ENCODE results near the gene LRRC28.

Gene LRRC28

DNA sequence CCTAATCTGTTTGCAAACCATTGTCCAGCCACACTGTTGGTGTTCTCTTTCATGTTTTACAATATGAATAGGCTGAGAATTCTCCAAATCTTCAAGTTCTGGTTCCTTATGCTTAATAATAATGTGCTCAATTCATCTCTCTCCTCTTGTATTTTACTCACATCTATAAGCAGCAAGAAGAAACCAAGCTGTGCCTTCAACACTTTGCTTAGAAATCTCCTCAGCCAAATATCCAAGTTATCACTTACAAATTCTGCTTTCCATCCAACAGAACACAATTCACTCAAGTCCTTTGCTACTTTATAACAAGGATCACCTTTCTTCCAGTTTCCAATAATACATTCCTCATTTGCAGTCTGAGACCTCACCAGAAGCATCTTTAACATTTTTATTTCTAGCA, 117.5 kb downstream of the LRRC28 start:
- Histone ChIP-seq H3K79me2 (ENCODE audit: control insufficient read depth, low read length) (no peaks in the 10 kb centered on the region), H3F3A (ENCODE audit: control insufficient read depth, insufficient read depth) (no peaks in the 10 kb centered on the region), H3K9me2 (replicated peaks; ENCODE audit: control insufficient read depth, low read length) (no peaks in the 10 kb centered on the region), H3K4me1 (ENCODE audit: control insufficient read depth, low read length) (peaks cover 9% of the 10 kb centered on the region), H3K27ac (ENCODE audit: low read depth, low read length) (no peak overlapping the region), H3K9me3 (ENCODE audit: control insufficient read depth, insufficient read depth, low read length) (no peaks in the 10 kb centered on the region), H3K36me3 (ENCODE audit: control insufficient read depth, low read length) (no peaks in the 10 kb centered on the region), H3K4me2 (ENCODE audit: low read length) (no peak overlapping the region), H3K4me3 (ENCODE audit: low read length) (no peak overlapping the region), H3K27me3 (ENCODE audit: control insufficient read depth, low read length) (no peaks in the 10 kb centered on the region), H4K20me1 (ENCODE audit: control insufficient read depth, insufficient read depth, low read depth, low read length) (no peaks in the 10 kb centered on the region)
- TF ChIP-seq, protein P1, sequence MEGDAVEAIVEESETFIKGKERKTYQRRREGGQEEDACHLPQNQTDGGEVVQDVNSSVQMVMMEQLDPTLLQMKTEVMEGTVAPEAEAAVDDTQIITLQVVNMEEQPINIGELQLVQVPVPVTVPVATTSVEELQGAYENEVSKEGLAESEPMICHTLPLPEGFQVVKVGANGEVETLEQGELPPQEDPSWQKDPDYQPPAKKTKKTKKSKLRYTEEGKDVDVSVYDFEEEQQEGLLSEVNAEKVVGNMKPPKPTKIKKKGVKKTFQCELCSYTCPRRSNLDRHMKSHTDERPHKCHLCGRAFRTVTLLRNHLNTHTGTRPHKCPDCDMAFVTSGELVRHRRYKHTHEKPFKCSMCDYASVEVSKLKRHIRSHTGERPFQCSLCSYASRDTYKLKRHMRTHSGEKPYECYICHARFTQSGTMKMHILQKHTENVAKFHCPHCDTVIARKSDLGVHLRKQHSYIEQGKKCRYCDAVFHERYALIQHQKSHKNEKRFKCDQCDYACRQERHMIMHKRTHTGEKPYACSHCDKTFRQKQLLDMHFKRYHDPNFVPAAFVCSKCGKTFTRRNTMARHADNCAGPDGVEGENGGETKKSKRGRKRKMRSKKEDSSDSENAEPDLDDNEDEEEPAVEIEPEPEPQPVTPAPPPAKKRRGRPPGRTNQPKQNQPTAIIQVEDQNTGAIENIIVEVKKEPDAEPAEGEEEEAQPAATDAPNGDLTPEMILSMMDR (IDR thresholded peaks at IDR 0.05; ENCODE audit: low read depth, low read length, poor library complexity, severe bottlenecking): no peak
- TF ChIP-seq EZH2phosphoT487 (IDR thresholded peaks at IDR 0.05; ENCODE audit: borderline replicate concordance, low read length): no peak

DNA sequence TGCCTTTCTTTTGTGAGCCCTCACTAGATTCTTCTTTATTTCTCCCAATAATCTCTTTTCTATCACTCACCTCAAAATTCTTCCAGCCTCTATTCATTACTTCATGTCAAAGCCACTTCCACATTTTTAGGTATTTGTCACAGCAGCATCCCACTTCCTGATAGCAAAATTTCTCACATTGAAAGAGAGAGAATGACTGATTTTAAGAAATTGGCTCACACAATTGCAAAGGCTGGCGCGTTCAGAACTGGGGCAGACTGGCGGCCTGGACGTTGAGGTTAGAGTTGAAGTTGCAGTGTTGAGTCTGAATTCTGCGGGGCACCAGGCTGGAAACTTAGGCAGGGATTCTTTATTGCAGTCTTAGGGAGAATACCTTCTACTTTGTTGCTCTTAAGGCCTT, 117.9 kb downstream of the LRRC28 start:
- Histone ChIP-seq H3K27me3 (ENCODE audit: control insufficient read depth, low read length) (no peaks in the 10 kb centered on the region), H4K20me1 (ENCODE audit: control insufficient read depth, insufficient read depth, low read depth, low read length) (no peaks in the 10 kb centered on the region), H3K4me3 (ENCODE audit: low read length) (no peak overlapping the region), H3K27ac (ENCODE audit: low read depth, low read length) (no peak overlapping the region), H3K4me1 (ENCODE audit: control insufficient read depth, low read length) (peaks cover 9% of the 10 kb centered on the region), H3F3A (ENCODE audit: control insufficient read depth, insufficient read depth) (no peaks in the 10 kb centered on the region), H3K9me2 (replicated peaks; ENCODE audit: control insufficient read depth, low read length) (no peaks in the 10 kb centered on the region), H3K79me2 (ENCODE audit: control insufficient read depth, low read length) (no peaks in the 10 kb centered on the region), H3K4me2 (ENCODE audit: low read length) (no peak overlapping the region), H3K9me3 (ENCODE audit: control insufficient read depth, insufficient read depth, low read length) (no peaks in the 10 kb centered on the region), H3K36me3 (ENCODE audit: control insufficient read depth, low read length) (no peaks in the 10 kb centered on the region)
- TF ChIP-seq EZH2phosphoT487 (IDR thresholded peaks at IDR 0.05; ENCODE audit: borderline replicate concordance, low read length): no peak
- TF ChIP-seq, protein P1 (IDR thresholded peaks at IDR 0.05; ENCODE audit: low read depth, low read length, poor library complexity, severe bottlenecking): no peak

DNA sequence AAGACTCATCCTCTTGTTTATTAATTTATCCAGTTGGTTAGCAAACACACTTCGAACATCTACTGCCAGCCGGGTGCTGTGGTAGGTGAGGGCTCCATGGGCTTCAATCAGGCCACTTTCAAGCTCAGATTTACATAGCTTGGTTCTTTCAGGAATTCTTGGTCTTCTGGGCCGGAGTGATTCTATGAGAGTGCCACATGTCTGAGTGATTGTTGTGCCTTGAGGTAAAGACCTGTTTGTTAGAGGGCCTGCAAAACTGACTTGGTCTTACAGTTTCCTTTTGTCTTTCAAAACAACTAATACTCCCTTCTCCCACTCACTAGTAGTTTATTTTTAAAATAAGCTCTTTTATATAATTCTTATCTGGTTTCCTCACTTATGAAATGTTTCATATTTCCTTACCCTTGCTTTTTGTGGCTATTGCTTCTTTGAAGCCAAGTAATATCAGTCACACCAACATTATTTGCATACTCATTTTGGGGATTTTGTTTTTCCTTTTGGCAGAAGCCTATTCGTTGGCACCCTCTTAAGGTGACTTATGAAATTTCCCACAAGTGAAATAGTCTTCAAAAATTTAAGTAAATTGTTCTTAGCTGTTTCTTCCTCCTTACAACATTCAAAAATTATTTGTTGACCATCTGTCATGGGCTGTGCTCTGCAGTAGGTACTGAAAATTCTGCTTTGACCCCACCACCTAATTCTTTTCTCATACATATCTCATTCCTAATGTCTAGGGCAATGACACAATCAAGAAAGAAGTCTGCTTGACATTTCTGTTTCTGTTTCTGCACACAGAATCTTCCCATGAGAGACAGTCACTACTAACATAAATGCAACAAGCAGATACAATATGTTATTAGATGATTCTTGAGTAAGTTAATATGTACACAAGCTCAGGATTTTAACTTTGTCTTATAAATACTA, 120.2 kb downstream of the LRRC28 start:
- Histone ChIP-seq H4K20me1 (ENCODE audit: control insufficient read depth, insufficient read depth, low read depth, low read length) (no peaks in the 10 kb centered on the region), H3K4me3 (ENCODE audit: low read length) (no peak overlapping the region), H3K36me3 (ENCODE audit: control insufficient read depth, low read length) (no peaks in the 10 kb centered on the region), H3F3A (ENCODE audit: control insufficient read depth, insufficient read depth) (no peaks in the 10 kb centered on the region), H3K27me3 (ENCODE audit: control insufficient read depth, low read length) (no peaks in the 10 kb centered on the region), H3K4me2 (ENCODE audit: low read length) (no peak overlapping the region), H3K79me2 (ENCODE audit: control insufficient read depth, low read length) (no peaks in the 10 kb centered on the region), H3K4me1 (ENCODE audit: control insufficient read depth, low read length) (peaks cover 9% of the 10 kb centered on the region), H3K27ac (ENCODE audit: low read depth, low read length) (no peak overlapping the region), H3K9me3 (ENCODE audit: control insufficient read depth, insufficient read depth, low read length) (no peaks in the 10 kb centered on the region), H3K9me2 (replicated peaks; ENCODE audit: control insufficient read depth, low read length) (no peaks in the 10 kb centered on the region)
- no peak for TF ChIP-seq EZH2phosphoT487 (IDR thresholded peaks at IDR 0.05; ENCODE audit: borderline replicate concordance, low read length)
- TF ChIP-seq, protein P1 (IDR thresholded peaks at IDR 0.05; ENCODE audit: low read depth, low read length, poor library complexity, severe bottlenecking): no peak

Measured in DOHH2 (cell line).